Transverse colon (tissue), 4 donors: Measurements from ENCODE around the gene TRPM8.

Experiments used
- EP300 ChIP-seq: sonication (generic); formaldehyde crosslinking; IDR thresholded peaks from one replicate; pipeline ENCODE4 v1.6.1; 2017; ENCODE audit warnings: antibody characterized with exemption, low read depth
- POLR2A ChIP-seq: fragments of 450-650 bp; IDR thresholded peaks from one replicate; pipeline ENCODE4 v1.6.1; 2016; ENCODE audit warnings: antibody characterized with exemption, mild to moderate bottlenecking, moderate library complexity
- POLR2AphosphoS5 ChIP-seq, 3 donors: sonication (generic); formaldehyde crosslinking; IDR thresholded peaks; one replicate each; pipeline ENCODE4 v1.6.1; 2016; ENCODE audit warnings: antibody characterized with exemption in 3 of 3
- TF ChIP-seq, protein P1 (sequence below), 5 experiments: fragments of 200-600 bp in 3 of 5; fragments of 450-650 bp in 2 of 5; sonication (generic) in 3 of 5; IDR thresholded peaks; 1 replicate in 2 of 5; 2 replicates in 3 of 5; pipeline ENCODE4 v1.5.1; 2016 to 2017; ENCODE audit warnings: antibody characterized with exemption in 5 of 5, inconsistent platforms in 3 of 5, mild to moderate bottlenecking in 2 of 5, moderate library complexity in 1 of 5

DNA sequence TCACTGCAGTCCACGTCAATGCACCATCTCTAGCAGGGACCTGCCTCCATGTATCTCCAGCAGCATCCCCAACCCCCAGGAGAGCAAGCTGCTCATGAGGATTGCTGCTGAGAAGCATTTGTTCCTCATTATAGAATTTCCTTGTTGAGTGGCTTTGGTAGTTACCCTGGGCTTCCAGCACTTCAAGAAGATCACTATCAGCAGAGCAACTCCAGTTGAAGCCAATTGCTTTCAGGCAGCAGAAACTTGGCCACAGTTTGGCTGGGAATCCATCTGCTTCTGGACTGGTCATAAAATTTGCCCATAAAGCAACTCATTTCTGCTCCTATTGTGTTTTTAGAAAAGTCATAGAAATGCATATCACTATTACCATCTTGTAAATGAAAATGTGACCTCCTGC lies 17.4 kb downstream of the TRPM8 start:
- TF ChIP-seq EP300 (no peak), POLR2A (no peak), POLR2AphosphoS5 (IDR thresholded peaks at IDR 0.05) (no peak)
- TF ChIP-seq, protein P1, sequence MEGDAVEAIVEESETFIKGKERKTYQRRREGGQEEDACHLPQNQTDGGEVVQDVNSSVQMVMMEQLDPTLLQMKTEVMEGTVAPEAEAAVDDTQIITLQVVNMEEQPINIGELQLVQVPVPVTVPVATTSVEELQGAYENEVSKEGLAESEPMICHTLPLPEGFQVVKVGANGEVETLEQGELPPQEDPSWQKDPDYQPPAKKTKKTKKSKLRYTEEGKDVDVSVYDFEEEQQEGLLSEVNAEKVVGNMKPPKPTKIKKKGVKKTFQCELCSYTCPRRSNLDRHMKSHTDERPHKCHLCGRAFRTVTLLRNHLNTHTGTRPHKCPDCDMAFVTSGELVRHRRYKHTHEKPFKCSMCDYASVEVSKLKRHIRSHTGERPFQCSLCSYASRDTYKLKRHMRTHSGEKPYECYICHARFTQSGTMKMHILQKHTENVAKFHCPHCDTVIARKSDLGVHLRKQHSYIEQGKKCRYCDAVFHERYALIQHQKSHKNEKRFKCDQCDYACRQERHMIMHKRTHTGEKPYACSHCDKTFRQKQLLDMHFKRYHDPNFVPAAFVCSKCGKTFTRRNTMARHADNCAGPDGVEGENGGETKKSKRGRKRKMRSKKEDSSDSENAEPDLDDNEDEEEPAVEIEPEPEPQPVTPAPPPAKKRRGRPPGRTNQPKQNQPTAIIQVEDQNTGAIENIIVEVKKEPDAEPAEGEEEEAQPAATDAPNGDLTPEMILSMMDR (IDR thresholded peaks at IDR 0.05): no peak
